ENCODE data around the gene GMDS. TPM values are rescaled to one million over a fixed set of nuclear protein-coding genes. Genes with fewer than 3 reads are reported as not detected.

GMDS gene
- total and polyA plus RNA-seq, 2 of the 4 experiments (the other 2 are of a cell fraction) = 7.3 to 21.9 TPM

GRCh38 chr6:1892716-1893115 lies 352.7 kb downstream of the GMDS start:
- no peak overlapping the region for H3K27ac ChIP-seq (ENCODE audit: insufficient read depth, low read length)
- H2BK15ac ChIP-seq (ENCODE audit: low read depth, low read length) = no peak overlapping the region
- H2BK5ac ChIP-seq (ENCODE audit: low read depth, low read length, poor library complexity, severe bottlenecking) = no peak overlapping the region
- CTCF ChIA-PET = no interaction called here
- 100% methylated on average over 2 of the region's 6 CpGs; no CpG with 5 or more reads in 1 of the 2 experiments for WGBS, 2 experiments (ENCODE audit: extremely low coverage in 2 of 2, insufficient read length in 1 of 2)
- dilution Hi-C loops (cut with HindIII; ENCODE audit: low sequenced_read_pairs, unreplicated experiment) = no loop called here
- in situ Hi-C loops (cut with MboI; ENCODE audit: low sequenced_read_pairs) = no loop called here
- intact Hi-C loops (cut with micrococcal nuclease) = no loop called here
- no peak overlapping the region for H2AK9ac ChIP-seq (replicated peaks; ENCODE audit: low read depth, low read length, poor library complexity)
- TF ChIP-seq MXI1 (IDR thresholded peaks at IDR 0.05; ENCODE audit: borderline replicate concordance, low read depth, low read length) (no peak), NFE2L2 (IDR thresholded peaks at IDR 0.05; ENCODE audit: low read depth, low read length) (no peak)
- TF ChIP-seq, protein P1, sequence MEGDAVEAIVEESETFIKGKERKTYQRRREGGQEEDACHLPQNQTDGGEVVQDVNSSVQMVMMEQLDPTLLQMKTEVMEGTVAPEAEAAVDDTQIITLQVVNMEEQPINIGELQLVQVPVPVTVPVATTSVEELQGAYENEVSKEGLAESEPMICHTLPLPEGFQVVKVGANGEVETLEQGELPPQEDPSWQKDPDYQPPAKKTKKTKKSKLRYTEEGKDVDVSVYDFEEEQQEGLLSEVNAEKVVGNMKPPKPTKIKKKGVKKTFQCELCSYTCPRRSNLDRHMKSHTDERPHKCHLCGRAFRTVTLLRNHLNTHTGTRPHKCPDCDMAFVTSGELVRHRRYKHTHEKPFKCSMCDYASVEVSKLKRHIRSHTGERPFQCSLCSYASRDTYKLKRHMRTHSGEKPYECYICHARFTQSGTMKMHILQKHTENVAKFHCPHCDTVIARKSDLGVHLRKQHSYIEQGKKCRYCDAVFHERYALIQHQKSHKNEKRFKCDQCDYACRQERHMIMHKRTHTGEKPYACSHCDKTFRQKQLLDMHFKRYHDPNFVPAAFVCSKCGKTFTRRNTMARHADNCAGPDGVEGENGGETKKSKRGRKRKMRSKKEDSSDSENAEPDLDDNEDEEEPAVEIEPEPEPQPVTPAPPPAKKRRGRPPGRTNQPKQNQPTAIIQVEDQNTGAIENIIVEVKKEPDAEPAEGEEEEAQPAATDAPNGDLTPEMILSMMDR (conservative IDR thresholded peaks at IDR 0.05; ENCODE audit: low read depth, low read length) = no peak
- no peaks in the 10 kb centered on the region for H4K20me1 ChIP-seq (ENCODE audit: insufficient read depth, low read length)
- no peak overlapping the region for H4K91ac ChIP-seq (ENCODE audit: insufficient read depth, low read depth, low read length)
- no peaks in the 10 kb centered on the region for H3K27me3 ChIP-seq (ENCODE audit: control insufficient read depth, insufficient read depth, low read length)
- H2BK120ac ChIP-seq (ENCODE audit: low read depth, low read length) = no peak overlapping the region
- H3K79me1 ChIP-seq (ENCODE audit: low read depth in 1 of 2, low read length in 2 of 2) = no peaks in the 10 kb centered on the region
- no peak for ATAC-seq (ENCODE audit: low read depth)
- no peak overlapping the region for H4K8ac ChIP-seq (ENCODE audit: low read depth in 2 of 2, low read length in 2 of 2)
- H3K9me3 ChIP-seq (ENCODE audit: control insufficient read depth, insufficient read depth, low read length) = no peaks in the 10 kb centered on the region
- no peaks in the 10 kb centered on the region for H3K36me3 ChIP-seq (ENCODE audit: control insufficient read depth, insufficient read depth, low read length)
- H2BK20ac ChIP-seq (ENCODE audit: low read depth, low read length) = no peak overlapping the region
- no peak overlapping the region for H3K14ac ChIP-seq (replicated peaks; ENCODE audit: low read depth, low read length)
- no peak overlapping the region for H3K4me2 ChIP-seq (ENCODE audit: low read depth, low read length)
- no peak overlapping the region for H3K4ac ChIP-seq (ENCODE audit: low read depth, low read length)
- no peaks in the 10 kb centered on the region; the same call in 1 of the 2 replicates for H3K9me1 ChIP-seq (ENCODE audit: insufficient read depth, low read length)
- H3K4me3 ChIP-seq (ENCODE audit: insufficient read depth, low read depth, low read length) = no peak overlapping the region
- POLR2A ChIA-PET (ENCODE audit: unreplicated experiment) = no interaction called here
- no TSS peak for BruUV-seq (replicated peaks)
- no peak overlapping the region for H4K5ac ChIP-seq (ENCODE audit: low read depth, low read length)
- no peak overlapping the region for H3K23ac ChIP-seq (ENCODE audit: low read depth, low read length)
- H2AFZ ChIP-seq (replicated peaks; ENCODE audit: low read length, poor library complexity) = no peak overlapping the region
- H3K4me1 ChIP-seq (ENCODE audit: control insufficient read depth, insufficient read depth, low read length) = 0 out of 2 replicates have a peak, but pooled peaks cover 2% of the 10 kb centered on the region
- H3K56ac ChIP-seq (ENCODE audit: extremely low read depth, insufficient read depth, low read length) = no peak overlapping the region
- H2AK5ac ChIP-seq (ENCODE audit: low read depth, low read length) = no peak overlapping the region
- no peak overlapping the region for H3K9ac ChIP-seq (ENCODE audit: low read depth, low read length)
- DNase-seq = no peak
- H3K18ac ChIP-seq (ENCODE audit: low read depth, low read length) = no peak overlapping the region
